Activated T-helper 17 cell treated with anti-CD3 and anti-CD28 coated beads, Interleukin-2, amount 50 U/mL, for 72 hours (primary cell): ENCODE measurements around the gene GSTCD. TPM values are rescaled to one million over a fixed set of nuclear protein-coding genes. Genes with fewer than 3 reads are reported as not detected.
A peak's percentile ranks its signal among the peaks of the same experiment; 100 is the strongest.
"Not testable (repeated sequence)": the region's sequence is repeated elsewhere in the genome, so short reads cannot be mapped to it uniquely, and the experiment has no call there.

Experiments used
- ATAC-seq: fragments of 150-1000 bp; cut with Tn5 transposase; replicated peaks from 2 replicates; pipeline ENCODE4 v1.10.0; 2021; ENCODE audit warnings: mild to moderate bottlenecking, moderate library complexity
- H3K27ac Mint-ChIP-seq: one replicate; pipeline ENCODE4 v1.8.0; 2022; ENCODE audit warnings: mixed read lengths
- H3K27me3 Mint-ChIP-seq: one replicate; pipeline ENCODE4 v1.8.0; 2022; ENCODE audit warnings: mixed read lengths
- H3K36me3 Mint-ChIP-seq: one replicate; pipeline ENCODE4 v1.8.0; 2022; ENCODE audit warnings: low read depth, mild to moderate bottlenecking, mixed read lengths
- H3K4me1 Mint-ChIP-seq: one replicate; pipeline ENCODE4 v1.8.0; 2022; ENCODE audit warnings: mixed read lengths
- H3K4me3 Mint-ChIP-seq: one replicate; pipeline ENCODE4 v1.8.0; 2022; ENCODE audit warnings: mild to moderate bottlenecking, mixed read lengths
- H3K9me3 Mint-ChIP-seq: one replicate; pipeline ENCODE4 v1.8.0; 2022; ENCODE audit warnings: mixed read lengths
- total RNA-seq, 2 donors: library from RNA; stranded (reverse); gene quantifications; one replicate each; pipeline ENCODE4 v1.2.3, GENCODE V29; 2022

The GSTCD gene
- total RNA-seq, 2 donors from 2014 or later = 8.2 to 11.1 TPM

- H3K4me1 Mint-ChIP-seq = peaks cover 22% of the 10 kb centered on the region
- peak overlapping the region; percentile 90 for H3K4me3 Mint-ChIP-seq
- no peaks in the 10 kb centered on the region for H3K27me3 Mint-ChIP-seq
- no peaks in the 10 kb centered on the region for H3K36me3 Mint-ChIP-seq
- ATAC-seq = no peak
- no peaks in the 10 kb centered on the region for H3K9me3 Mint-ChIP-seq
- H3K27ac Mint-ChIP-seq = peak overlapping the region; percentile 93
Measured at GRCh38 chr4:105707782-105708180, 803 bp upstream of the GSTCD start.

GRCh38 chr4:105709081-105709450 is 482 bp downstream of the GSTCD start:
- peak; percentile 37 for ATAC-seq
- Mint-ChIP-seq H3K4me3 (peak overlapping the region; percentile 90), H3K36me3 (no peaks in the 10 kb centered on the region), H3K9me3 (no peaks in the 10 kb centered on the region), H3K27me3 (no peaks in the 10 kb centered on the region), H3K27ac (peak overlapping the region; percentile 93), H3K4me1 (peaks cover 22% of the 10 kb centered on the region)

- Mint-ChIP-seq H3K27ac (peak overlapping the region; percentile 93), H3K27me3 (no peaks in the 10 kb centered on the region), H3K9me3 (no peaks in the 10 kb centered on the region), H3K36me3 (no peaks in the 10 kb centered on the region), H3K4me3 (peak overlapping the region; percentile 90), H3K4me1 (peaks cover 22% of the 10 kb centered on the region)
- no peak for ATAC-seq
Measured at GRCh38 chr4:105710012-105710600, 1.5 kb downstream of the GSTCD start.

- Mint-ChIP-seq H3K27ac (no peak overlapping the region), H3K9me3 (no peaks in the 10 kb centered on the region), H3K36me3 (no peaks in the 10 kb centered on the region), H3K4me3 (no peak overlapping the region), H3K27me3 (no peaks in the 10 kb centered on the region), H3K4me1 (peaks cover 21% of the 10 kb centered on the region)
- ATAC-seq = no peak
Measured at GRCh38 chr4:105710678-105711077, 2.1 kb downstream of the GSTCD start.

GRCh38 chr4:105712766-105713165 is 4.2 kb downstream of the GSTCD start:
- H3K36me3 Mint-ChIP-seq = no peaks in the 10 kb centered on the region
- no peak for ATAC-seq
- H3K27ac Mint-ChIP-seq = peak overlapping the region; percentile 1
- no peaks in the 10 kb centered on the region for H3K27me3 Mint-ChIP-seq
- H3K4me1 Mint-ChIP-seq = peaks cover 11% of the 10 kb centered on the region
- no peaks in the 10 kb centered on the region for H3K9me3 Mint-ChIP-seq
- no peak overlapping the region for H3K4me3 Mint-ChIP-seq

GRCh38 chr4:105714071-105714521 is 5.5 kb downstream of the GSTCD start:
- H3K9me3 Mint-ChIP-seq = no peaks in the 10 kb centered on the region
- H3K4me3 Mint-ChIP-seq = no peak overlapping the region
- no peak for ATAC-seq
- H3K36me3 Mint-ChIP-seq = no peaks in the 10 kb centered on the region
- H3K4me1 Mint-ChIP-seq = peaks cover 9% of the 10 kb centered on the region
- no peak overlapping the region for H3K27ac Mint-ChIP-seq
- H3K27me3 Mint-ChIP-seq = no peaks in the 10 kb centered on the region

- no peaks in the 10 kb centered on the region for H3K27me3 Mint-ChIP-seq
- H3K4me1 Mint-ChIP-seq = peaks cover 9% of the 10 kb centered on the region
- H3K9me3 Mint-ChIP-seq = no peaks in the 10 kb centered on the region
- ATAC-seq = no peak
- H3K4me3 Mint-ChIP-seq = no peak overlapping the region
- no peak overlapping the region for H3K27ac Mint-ChIP-seq
- H3K36me3 Mint-ChIP-seq = no peaks in the 10 kb centered on the region
Measured at GRCh38 chr4:105714932-105715331, 6.3 kb downstream of the GSTCD start.

- H3K27ac Mint-ChIP-seq = no peak overlapping the region
- H3K4me1 Mint-ChIP-seq = peaks cover 9% of the 10 kb centered on the region
- no peaks in the 10 kb centered on the region for H3K9me3 Mint-ChIP-seq
- H3K4me3 Mint-ChIP-seq = no peak overlapping the region
- no peak for ATAC-seq
- H3K36me3 Mint-ChIP-seq = no peaks in the 10 kb centered on the region
- no peaks in the 10 kb centered on the region for H3K27me3 Mint-ChIP-seq
Measured at GRCh38 chr4:105715692-105716278, 7.2 kb downstream of the GSTCD start.

GRCh38 chr4:105719204-105719603 is 10.6 kb downstream of the GSTCD start:
- Mint-ChIP-seq H3K9me3 (no peaks in the 10 kb centered on the region), H3K4me3 (no peak overlapping the region), H3K4me1 (peaks cover 5% of the 10 kb centered on the region), H3K27ac (no peak overlapping the region), H3K27me3 (no peaks in the 10 kb centered on the region), H3K36me3 (no peaks in the 10 kb centered on the region)
- no peak for ATAC-seq

- H3K4me1 Mint-ChIP-seq = no peaks in the 10 kb centered on the region
- no peak for ATAC-seq
- no peak overlapping the region for H3K27ac Mint-ChIP-seq
- H3K4me3 Mint-ChIP-seq = no peak overlapping the region
- no peaks in the 10 kb centered on the region for H3K9me3 Mint-ChIP-seq
- peaks cover 14% of the 10 kb centered on the region for H3K36me3 Mint-ChIP-seq
- no peaks in the 10 kb centered on the region for H3K27me3 Mint-ChIP-seq
Measured at GRCh38 chr4:105725623-105726022, 17.0 kb downstream of the GSTCD start.

- peaks cover 50% of the 10 kb centered on the region for H3K36me3 Mint-ChIP-seq
- not testable (repeated sequence) for H3K27me3 Mint-ChIP-seq, H3K9me3 Mint-ChIP-seq, H3K4me1 Mint-ChIP-seq, H3K4me3 Mint-ChIP-seq, H3K27ac Mint-ChIP-seq, ATAC-seq
Measured at GRCh38 chr4:105729895-105730294, 21.3 kb downstream of the GSTCD start.

GRCh38 chr4:105735217-105735616 is 26.6 kb downstream of the GSTCD start:
- H3K27me3 Mint-ChIP-seq, H3K4me1 Mint-ChIP-seq, H3K4me3 Mint-ChIP-seq, H3K27ac Mint-ChIP-seq, ATAC-seq: not testable (repeated sequence)
- H3K9me3 Mint-ChIP-seq = peaks cover 16% of the 10 kb centered on the region
- H3K36me3 Mint-ChIP-seq = peaks cover 69% of the 10 kb centered on the region

- H3K4me1 Mint-ChIP-seq = no peaks in the 10 kb centered on the region
- H3K9me3 Mint-ChIP-seq = peaks cover 12% of the 10 kb centered on the region
- peaks cover 22% of the 10 kb centered on the region for H3K36me3 Mint-ChIP-seq
- no peak overlapping the region for H3K27ac Mint-ChIP-seq
- no peaks in the 10 kb centered on the region for H3K27me3 Mint-ChIP-seq
- ATAC-seq = no peak
- H3K4me3 Mint-ChIP-seq = no peak overlapping the region
Measured at GRCh38 chr4:105741548-105741947, 33.0 kb downstream of the GSTCD start.

GRCh38 chr4:105748222-105748621 is 39.6 kb downstream of the GSTCD start:
- Mint-ChIP-seq H3K9me3 (no peaks in the 10 kb centered on the region), H3K36me3 (no peaks in the 10 kb centered on the region), H3K4me1 (no peaks in the 10 kb centered on the region), H3K27me3 (no peaks in the 10 kb centered on the region), H3K27ac (no peak overlapping the region), H3K4me3 (no peak overlapping the region)
- ATAC-seq = no peak

- Mint-ChIP-seq H3K4me1 (no peaks in the 10 kb centered on the region), H3K9me3 (no peaks in the 10 kb centered on the region), H3K27ac (no peak overlapping the region), H3K4me3 (no peak overlapping the region), H3K36me3 (no peaks in the 10 kb centered on the region), H3K27me3 (no peaks in the 10 kb centered on the region)
- ATAC-seq = no peak
Measured at GRCh38 chr4:105751718-105752299, 43.2 kb downstream of the GSTCD start.
